Epithelial cell of esophagus (primary cell): Measurements from ENCODE around the gene TOM1L2.
A peak's percentile ranks its signal among the peaks of the same experiment; 100 is the strongest.

ENCODE experiments used
- DNase-seq: peaks from one replicate; pipeline ENCODE4 v3.0.0; 2010; ENCODE audit warnings: low read depth
- H3K4me3 ChIP-seq: 2 replicates; pipeline ENCODE4 v1.5.1; 2011; ENCODE audit warnings: mild to moderate bottlenecking, low read length, control low read depth
- TF ChIP-seq, protein P1 (sequence below): IDR thresholded peaks from 2 replicates; pipeline ENCODE4 v1.5.1; 2011; ENCODE audit warnings: low read depth, mild to moderate bottlenecking, low read length, control low read depth, inconsistent platforms; ENCODE audit not compliant: insufficient read depth; ENCODE audit errors: missing control alignments

The TOM1L2 gene

DNA sequence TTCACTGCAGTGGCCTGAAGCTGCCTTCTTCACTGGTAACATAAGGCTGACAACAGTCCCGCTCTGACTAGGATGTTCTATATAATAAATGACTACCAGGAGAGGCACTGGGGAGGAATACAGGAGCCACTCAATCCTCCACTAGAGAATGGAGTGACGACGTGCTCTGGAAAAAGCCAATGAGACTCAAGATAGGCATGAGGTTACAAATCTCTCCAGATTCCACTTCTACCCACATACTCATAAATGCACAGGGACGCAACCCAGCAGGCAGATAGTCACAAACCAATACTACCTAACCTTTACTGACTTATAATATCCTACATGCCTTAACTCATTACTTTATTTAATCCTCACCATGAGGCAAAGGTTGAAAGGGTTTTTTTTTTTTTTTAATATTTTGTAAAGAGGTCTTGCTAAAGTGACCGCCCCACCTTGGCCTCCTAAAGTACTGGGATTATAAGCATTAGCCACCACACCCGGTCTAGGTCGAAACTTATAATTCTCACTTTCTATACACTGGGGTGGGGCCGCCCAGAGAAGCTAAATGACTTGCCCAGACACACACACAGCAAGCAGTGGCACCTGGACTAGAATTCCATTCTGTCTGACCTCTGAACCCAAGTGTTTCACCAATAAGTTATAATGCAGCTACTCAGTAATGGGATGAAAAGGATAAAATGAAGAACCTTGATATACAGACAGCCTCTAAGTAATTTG is 33.7 kb downstream of the TOM1L2 start:
- no peak overlapping the region for H3K4me3 ChIP-seq
- TF ChIP-seq, protein P1, sequence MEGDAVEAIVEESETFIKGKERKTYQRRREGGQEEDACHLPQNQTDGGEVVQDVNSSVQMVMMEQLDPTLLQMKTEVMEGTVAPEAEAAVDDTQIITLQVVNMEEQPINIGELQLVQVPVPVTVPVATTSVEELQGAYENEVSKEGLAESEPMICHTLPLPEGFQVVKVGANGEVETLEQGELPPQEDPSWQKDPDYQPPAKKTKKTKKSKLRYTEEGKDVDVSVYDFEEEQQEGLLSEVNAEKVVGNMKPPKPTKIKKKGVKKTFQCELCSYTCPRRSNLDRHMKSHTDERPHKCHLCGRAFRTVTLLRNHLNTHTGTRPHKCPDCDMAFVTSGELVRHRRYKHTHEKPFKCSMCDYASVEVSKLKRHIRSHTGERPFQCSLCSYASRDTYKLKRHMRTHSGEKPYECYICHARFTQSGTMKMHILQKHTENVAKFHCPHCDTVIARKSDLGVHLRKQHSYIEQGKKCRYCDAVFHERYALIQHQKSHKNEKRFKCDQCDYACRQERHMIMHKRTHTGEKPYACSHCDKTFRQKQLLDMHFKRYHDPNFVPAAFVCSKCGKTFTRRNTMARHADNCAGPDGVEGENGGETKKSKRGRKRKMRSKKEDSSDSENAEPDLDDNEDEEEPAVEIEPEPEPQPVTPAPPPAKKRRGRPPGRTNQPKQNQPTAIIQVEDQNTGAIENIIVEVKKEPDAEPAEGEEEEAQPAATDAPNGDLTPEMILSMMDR, result no peak
- peak; percentile 91 for DNase-seq

DNA sequence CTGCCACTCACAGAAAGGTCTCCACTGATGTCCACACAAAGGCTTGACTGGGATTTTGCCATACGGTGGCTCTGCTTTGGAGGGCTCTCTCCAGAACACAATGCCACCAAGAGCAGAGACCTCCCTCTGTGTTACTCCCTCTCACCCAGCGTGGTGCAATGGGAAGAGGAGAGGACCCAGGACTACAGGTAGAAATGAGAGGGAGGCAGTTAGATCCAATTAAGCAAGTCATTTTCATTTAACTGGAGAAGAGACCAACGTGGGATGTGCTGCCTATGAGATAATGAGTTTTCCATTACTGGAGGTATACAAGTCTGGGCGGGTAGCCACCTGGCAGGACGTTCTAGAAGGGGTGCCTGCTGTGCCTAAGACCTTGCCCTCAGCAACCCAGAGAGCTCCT is 34.2 kb downstream of the TOM1L2 start:
- DNase-seq, result peak; percentile 64
- H3K4me3 ChIP-seq, result no peak overlapping the region
- TF ChIP-seq, protein P1, result no peak

DNA sequence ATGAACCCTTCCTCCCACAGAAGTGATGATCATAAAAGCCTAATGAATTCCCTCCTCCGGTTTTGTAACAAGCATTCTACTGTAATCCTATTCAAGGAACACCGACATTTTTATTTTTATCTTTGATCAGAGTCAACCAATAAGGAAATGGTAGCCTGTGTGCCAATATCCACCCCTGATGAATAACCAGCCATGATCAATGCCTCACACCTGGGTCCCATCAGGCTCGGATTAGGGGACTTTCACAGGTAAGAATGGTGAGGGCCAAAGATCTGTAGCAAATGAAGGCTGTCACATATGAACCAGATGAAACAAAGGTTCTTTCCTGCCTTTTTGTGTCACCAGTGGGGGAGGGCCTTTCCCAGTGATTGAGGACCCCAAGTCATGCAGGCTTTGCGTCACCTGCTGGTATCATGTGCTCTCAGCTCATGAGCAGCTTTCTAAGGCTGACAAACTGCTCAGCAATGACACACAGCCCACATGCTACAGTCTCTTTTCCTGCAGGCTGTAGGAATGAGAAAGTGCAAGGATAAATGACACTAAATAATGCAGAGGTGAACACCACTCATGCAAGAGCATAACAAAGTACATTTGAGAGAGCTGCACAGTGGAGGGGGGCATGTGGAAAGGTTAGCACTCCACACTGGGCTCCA is 34.9 kb downstream of the TOM1L2 start:
- no peak overlapping the region for H3K4me3 ChIP-seq
- TF ChIP-seq, protein P1, result no peak
- DNase-seq, result peak; percentile 49

DNA sequence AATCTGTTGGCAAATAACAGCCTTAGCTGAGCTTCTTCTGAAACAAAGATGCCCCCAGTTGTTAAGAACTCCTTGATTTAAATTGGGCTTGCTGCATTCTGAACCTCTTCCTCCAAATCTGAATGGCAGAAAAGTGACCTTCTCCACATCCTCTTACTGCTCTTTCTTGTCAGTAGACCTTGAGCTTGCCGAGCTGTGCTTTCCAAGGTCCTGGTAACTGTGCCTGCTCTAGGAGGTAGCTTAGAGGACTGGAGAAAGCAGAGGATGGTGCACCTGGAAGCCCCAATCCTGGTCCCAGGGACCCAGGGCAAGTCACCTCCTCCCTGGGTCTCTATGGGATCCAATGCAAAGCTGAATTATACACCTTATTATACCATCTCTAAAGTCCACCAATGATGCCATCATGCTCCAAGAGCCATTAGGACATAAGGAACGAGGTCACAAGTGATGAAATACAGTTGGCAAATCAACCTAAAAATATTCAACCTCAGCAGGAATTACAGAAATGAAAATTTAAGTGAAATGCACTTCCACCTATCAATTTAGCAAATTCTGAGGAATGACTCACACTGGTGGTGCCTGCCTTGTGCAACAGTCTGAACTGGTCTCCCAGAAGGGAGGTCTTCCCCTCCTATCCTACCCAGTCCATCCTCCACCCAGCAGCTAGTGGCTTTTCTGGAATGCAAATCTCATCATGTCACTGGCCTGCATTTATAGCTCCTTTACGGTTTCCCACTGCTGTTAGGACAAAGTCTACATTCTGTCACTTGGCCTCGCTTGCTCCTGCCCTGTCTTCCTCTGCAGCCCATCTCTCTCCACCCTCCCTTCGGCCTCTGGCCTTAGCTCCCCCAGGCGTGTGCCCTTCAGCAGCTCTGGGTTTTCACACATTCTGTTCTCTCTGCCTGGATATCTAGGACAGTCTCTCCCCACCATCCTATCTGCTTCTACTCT is 36.6 kb downstream of the TOM1L2 start:
- DNase-seq, result peak; percentile 69
- TF ChIP-seq, protein P1, result no peak
- H3K4me3 ChIP-seq, result no peak overlapping the region

DNA sequence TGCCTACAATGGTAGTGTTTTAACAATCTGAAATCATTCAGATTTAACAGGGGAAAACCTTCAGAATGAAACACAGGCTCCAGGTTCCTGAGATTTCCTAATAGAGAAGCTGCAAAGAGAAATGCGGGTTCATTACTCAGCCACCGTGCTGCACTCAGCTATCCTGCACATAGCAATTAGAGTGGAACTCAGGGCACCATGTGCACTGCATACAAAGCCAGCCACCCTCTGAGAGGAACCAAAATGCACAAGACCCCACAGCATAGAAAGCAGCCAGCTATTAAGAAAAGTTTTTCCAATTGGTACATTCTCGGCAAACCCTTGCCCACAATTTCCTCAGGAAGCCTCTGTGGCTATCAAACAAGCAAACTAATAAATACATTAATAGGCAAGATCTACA is 37.4 kb downstream of the TOM1L2 start:
- TF ChIP-seq, protein P1, result no peak
- DNase-seq, result no peak
- H3K4me3 ChIP-seq, result no peak overlapping the region

DNA sequence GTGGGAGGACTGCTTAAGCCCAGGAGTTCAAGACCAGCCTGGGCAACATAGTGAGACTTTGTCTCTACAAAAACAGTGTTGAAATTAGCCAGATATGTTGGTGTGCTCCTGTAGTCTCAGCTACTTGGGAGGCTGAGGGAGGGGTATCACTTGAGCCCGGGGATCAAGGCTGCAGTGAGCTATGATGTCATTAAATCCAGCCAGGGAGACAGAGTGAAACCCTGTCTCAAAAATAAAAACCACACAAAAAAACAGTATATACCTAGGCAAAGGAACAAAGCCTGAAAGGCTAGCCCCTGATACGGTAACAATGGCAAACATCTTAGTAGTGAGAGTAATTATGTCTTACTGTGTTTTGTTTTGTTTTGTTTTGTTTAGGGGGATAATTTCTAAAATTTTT is 38.0 kb downstream of the TOM1L2 start:
- H3K4me3 ChIP-seq, result no peak overlapping the region
- no peak for DNase-seq
- TF ChIP-seq, protein P1, result no peak
